GM23338 (cell line): ENCODE results near the gene GFOD1. TPM values are rescaled to one million over a fixed set of nuclear protein-coding genes. Genes with fewer than 3 reads are reported as not detected.

Source experiments
- ATAC-seq: fragments of 200-7000 bp; cut with Tn5 transposase; 3 replicates; pipeline ENCODE4 v1.9.1; 2020
- DNase-seq: peaks from one replicate; pipeline ENCODE4 v3.0.0-alpha.2; 2015; ENCODE audit warnings: low spot score
- H2AFZ ChIP-seq: fragments of 200-600 bp; sonication (generic); 2 replicates; pipeline ENCODE4 v1.8.0; 2016; ENCODE audit warnings: antibody characterized with exemption, mild to moderate bottlenecking, moderate library complexity
- H3F3A ChIP-seq: fragments of 200-600 bp; sonication (generic); replicated peaks from 2 replicates; pipeline ENCODE4 v1.8.0; 2017; ENCODE audit warnings: antibody characterized with exemption, mixed run types, low read depth
- H3K27ac ChIP-seq: fragments of 200-600 bp; sonication (generic); 2 replicates; pipeline ENCODE4 v1.6.1; 2016; ENCODE audit warnings: low read depth
- H3K27me3 ChIP-seq: fragments of 200-600 bp; sonication (generic); 2 replicates; pipeline ENCODE4 v1.8.0; 2016; ENCODE audit warnings: mild to moderate bottlenecking, mixed run types, moderate library complexity; ENCODE audit not compliant: insufficient read depth
- H3K36me3 ChIP-seq: fragments of 200-600 bp; sonication (generic); 2 replicates; pipeline ENCODE4 v1.8.0; 2016; ENCODE audit warnings: mild to moderate bottlenecking; ENCODE audit not compliant: insufficient read depth
- H3K4me1 ChIP-seq: fragments of 200-600 bp; sonication (generic); 2 replicates; pipeline ENCODE4 v1.8.0; 2016; ENCODE audit warnings: mild to moderate bottlenecking, moderate library complexity; ENCODE audit not compliant: insufficient read depth
- H3K4me2 ChIP-seq: fragments of 200-600 bp; sonication (generic); 2 replicates; pipeline ENCODE4 v1.7.1; 2017; ENCODE audit warnings: mixed run types
- H3K4me3 ChIP-seq: fragments of 200-600 bp; sonication (generic); 2 replicates; pipeline ENCODE4 v1.6.1; 2016; ENCODE audit warnings: mixed run types
- H3K79me2 ChIP-seq: fragments of 200-600 bp; sonication (generic); replicated peaks from 2 replicates; pipeline ENCODE4 v1.8.0; 2017; ENCODE audit warnings: mild to moderate bottlenecking; ENCODE audit not compliant: insufficient read depth
- H3K9me2 ChIP-seq: fragments of 200-600 bp; sonication (generic); 2 replicates; pipeline ENCODE4 v1.8.0; 2017; ENCODE audit not compliant: insufficient read depth
- H4K20me1 ChIP-seq: fragments of 200-600 bp; sonication (generic); replicated peaks from 2 replicates; pipeline ENCODE4 v1.8.0; 2017; ENCODE audit warnings: mild to moderate bottlenecking; ENCODE audit not compliant: insufficient read depth
- H3K27ac Mint-ChIP-seq: 2 replicates; pipeline ENCODE4 v1.8.0; 2020; ENCODE audit warnings: inconsistent platforms, mild to moderate bottlenecking, moderate library complexity, mixed read lengths
- H3K27me3 Mint-ChIP-seq: 3 replicates; pipeline ENCODE4 v1.8.0; 2022; ENCODE audit warnings: low read depth, mild to moderate bottlenecking, moderate library complexity, mixed read lengths, inconsistent platforms; ENCODE audit not compliant: insufficient read depth, poor library complexity
- H3K36me3 Mint-ChIP-seq: 3 replicates; pipeline ENCODE4 v1.8.0; 2021; ENCODE audit warnings: low read depth, mild to moderate bottlenecking, inconsistent platforms, moderate library complexity, mixed read lengths
- H3K4me1 Mint-ChIP-seq: 3 replicates; pipeline ENCODE4 v1.8.0; 2020; ENCODE audit warnings: mild to moderate bottlenecking, inconsistent platforms, mixed read lengths
- H3K4me3 Mint-ChIP-seq: 3 replicates; pipeline ENCODE4 v1.8.0; 2021; ENCODE audit warnings: moderate library complexity, mild to moderate bottlenecking, inconsistent platforms, mixed read lengths
- H3K9me3 Mint-ChIP-seq: 3 replicates; pipeline ENCODE4 v1.8.0; 2020; ENCODE audit warnings: moderate library complexity, mild to moderate bottlenecking, inconsistent platforms, mixed read lengths
- CREB1 ChIP-seq: fragments of 250-450 bp; sonication (Bioruptor Pico); IDR thresholded peaks from 2 replicates; pipeline ENCODE4 v1.5.0; 2020; ENCODE audit warnings: low read depth, mild to moderate bottlenecking, moderate library complexity
- EZH2 ChIP-seq: fragments of 200-600 bp; sonication (generic); IDR thresholded peaks from one replicate; pipeline ENCODE4 v1.8.0; 2017; ENCODE audit warnings: antibody characterized with exemption, mild to moderate bottlenecking, low read depth; ENCODE audit not compliant: unreplicated experiment
- EZH2phosphoT487 ChIP-seq: fragments of 200-600 bp; sonication (generic); IDR thresholded peaks from one replicate; pipeline ENCODE4 v1.8.1; 2018; ENCODE audit warnings: antibody characterized with exemption; ENCODE audit not compliant: unreplicated experiment
- JUNB ChIP-seq: IDR thresholded peaks from one replicate; pipeline ENCODE4 v1.6.1; 2016; ENCODE audit warnings: antibody characterized with exemption; ENCODE audit not compliant: unreplicated experiment
- NANOG ChIP-seq: IDR thresholded peaks from 2 replicates; pipeline ENCODE4 v1.6.1; 2016; ENCODE audit warnings: antibody characterized with exemption, borderline replicate concordance
- POLR2AphosphoS5 ChIP-seq: IDR thresholded peaks from 2 replicates; pipeline ENCODE4 v1.6.1; 2016; ENCODE audit warnings: antibody characterized with exemption, low read depth
- STAT1 ChIP-seq: IDR thresholded peaks from one replicate; pipeline ENCODE4 v1.6.1; 2016; ENCODE audit warnings: antibody characterized with exemption; ENCODE audit not compliant: unreplicated experiment
- ZNF114 ChIP-seq: fragments of 250-450 bp; sonication (Bioruptor Pico); IDR thresholded peaks from 2 replicates; pipeline ENCODE4 v1.5.0; 2020; ENCODE audit warnings: mild to moderate bottlenecking, moderate library complexity
- ZNF331 ChIP-seq: fragments of 250-450 bp; sonication (Bioruptor Pico); IDR thresholded peaks from 2 replicates; pipeline ENCODE4 v1.5.0; 2020; ENCODE audit warnings: low read depth, mild to moderate bottlenecking, moderate library complexity
- polyA plus RNA-seq: library from polyadenylated mRNA; unstranded; fragments of >200 nt; fragmentation: Nextera tagmentation; extraction: Ambion mirVana; gene quantifications from 2 replicates; pipeline ENCODE4 v1.2.1, GENCODE V29; 2016
- total RNA-seq: library from RNA; depleted of rRNA; stranded (reverse); fragments of >200 nt; shearing (Covaris generic); gene quantifications from 2 replicates; pipeline ENCODE4 v1.2.3, GENCODE V29; 2014
- TF ChIP-seq, protein P1 (sequence below): IDR thresholded peaks from 2 replicates; pipeline ENCODE4 v1.6.1; 2016; ENCODE audit warnings: antibody characterized with exemption
- TF ChIP-seq, protein P2 (sequence below): IDR thresholded peaks from one replicate; pipeline ENCODE4 v1.6.1; 2018; ENCODE audit warnings: antibody characterized with exemption; ENCODE audit not compliant: unreplicated experiment
- TF ChIP-seq, protein P3 (sequence below): fragments of 250-450 bp; sonication (Bioruptor Pico); IDR thresholded peaks from 2 replicates; pipeline ENCODE4 v1.5.0; 2020; ENCODE audit warnings: mild to moderate bottlenecking, moderate library complexity
- TF ChIP-seq, protein P4 (sequence below), 2 experiments: fragments of 200-600 bp in 1 of 2; sonication (generic) in 1 of 2; conservative IDR thresholded peaks; 2 replicates each; pipeline versions ENCODE4 v1.5.1 to v1.6.1; 2016 to 2017; ENCODE audit warnings: antibody characterized with exemption in 2 of 2, low read depth in 2 of 2, mild to moderate bottlenecking in 2 of 2, moderate library complexity in 1 of 2

GFOD1 gene
- total and polyA plus RNA-seq, 2 experiments from 2014 or later: 4.9 to 12.8 TPM

DNA sequence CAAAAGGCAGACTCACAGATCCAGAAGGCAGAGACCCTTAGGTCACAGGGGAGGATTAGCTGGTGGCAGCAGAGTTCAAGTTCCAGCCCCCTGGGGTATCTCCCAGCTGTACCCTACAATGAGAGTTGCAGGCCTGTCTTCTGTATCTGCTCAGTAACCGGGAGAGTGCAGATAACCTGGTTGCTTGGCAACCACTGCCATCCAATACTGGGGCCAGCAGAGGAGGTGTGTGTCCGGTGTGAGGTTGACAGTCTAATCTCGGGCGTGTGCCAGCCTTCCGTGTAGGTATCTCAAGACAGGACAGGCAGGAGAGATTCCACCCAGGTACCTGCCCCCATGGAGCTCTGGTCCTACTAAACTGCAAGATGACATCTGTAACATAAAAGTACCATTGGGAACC, 102.4 kb downstream of the GFOD1 start:
- no peak overlapping the region for H3K27ac ChIP-seq
- no peak for ATAC-seq
- H3K36me3 Mint-ChIP-seq: peaks cover 6% of the 10 kb centered on the region; the same call in 2 of the 3 replicates

More for the DNA sequence above, 102.4 kb downstream of the GFOD1 start:
- Histone ChIP-seq H3K36me3 (no peaks in the 10 kb centered on the region), H4K20me1 (no peaks in the 10 kb centered on the region), H3K79me2 (0 out of 2 replicates have a peak, but pooled peaks cover 5% of the 10 kb centered on the region), H3K4me2 (no peak overlapping the region), H3K4me1 (peaks cover 11% of the 10 kb centered on the region), H3K4me3 (no peak overlapping the region), H3K27me3 (no peaks in the 10 kb centered on the region), H3F3A (no peaks in the 10 kb centered on the region), H2AFZ (no peak overlapping the region), H3K9me2 (no peaks in the 10 kb centered on the region)
- no peak for TF ChIP-seq ZNF331 (CRISPR knock-in tag)
- TF ChIP-seq, protein P1, sequence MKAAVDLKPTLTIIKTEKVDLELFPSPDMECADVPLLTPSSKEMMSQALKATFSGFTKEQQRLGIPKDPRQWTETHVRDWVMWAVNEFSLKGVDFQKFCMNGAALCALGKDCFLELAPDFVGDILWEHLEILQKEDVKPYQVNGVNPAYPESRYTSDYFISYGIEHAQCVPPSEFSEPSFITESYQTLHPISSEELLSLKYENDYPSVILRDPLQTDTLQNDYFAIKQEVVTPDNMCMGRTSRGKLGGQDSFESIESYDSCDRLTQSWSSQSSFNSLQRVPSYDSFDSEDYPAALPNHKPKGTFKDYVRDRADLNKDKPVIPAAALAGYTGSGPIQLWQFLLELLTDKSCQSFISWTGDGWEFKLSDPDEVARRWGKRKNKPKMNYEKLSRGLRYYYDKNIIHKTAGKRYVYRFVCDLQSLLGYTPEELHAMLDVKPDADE: no peak
- no peak for TF ChIP-seq POLR2AphosphoS5
- TF ChIP-seq ZNF114 (CRISPR knock-in tag): no peak
- no peak for TF ChIP-seq EZH2phosphoT487
- TF ChIP-seq, protein P2, sequence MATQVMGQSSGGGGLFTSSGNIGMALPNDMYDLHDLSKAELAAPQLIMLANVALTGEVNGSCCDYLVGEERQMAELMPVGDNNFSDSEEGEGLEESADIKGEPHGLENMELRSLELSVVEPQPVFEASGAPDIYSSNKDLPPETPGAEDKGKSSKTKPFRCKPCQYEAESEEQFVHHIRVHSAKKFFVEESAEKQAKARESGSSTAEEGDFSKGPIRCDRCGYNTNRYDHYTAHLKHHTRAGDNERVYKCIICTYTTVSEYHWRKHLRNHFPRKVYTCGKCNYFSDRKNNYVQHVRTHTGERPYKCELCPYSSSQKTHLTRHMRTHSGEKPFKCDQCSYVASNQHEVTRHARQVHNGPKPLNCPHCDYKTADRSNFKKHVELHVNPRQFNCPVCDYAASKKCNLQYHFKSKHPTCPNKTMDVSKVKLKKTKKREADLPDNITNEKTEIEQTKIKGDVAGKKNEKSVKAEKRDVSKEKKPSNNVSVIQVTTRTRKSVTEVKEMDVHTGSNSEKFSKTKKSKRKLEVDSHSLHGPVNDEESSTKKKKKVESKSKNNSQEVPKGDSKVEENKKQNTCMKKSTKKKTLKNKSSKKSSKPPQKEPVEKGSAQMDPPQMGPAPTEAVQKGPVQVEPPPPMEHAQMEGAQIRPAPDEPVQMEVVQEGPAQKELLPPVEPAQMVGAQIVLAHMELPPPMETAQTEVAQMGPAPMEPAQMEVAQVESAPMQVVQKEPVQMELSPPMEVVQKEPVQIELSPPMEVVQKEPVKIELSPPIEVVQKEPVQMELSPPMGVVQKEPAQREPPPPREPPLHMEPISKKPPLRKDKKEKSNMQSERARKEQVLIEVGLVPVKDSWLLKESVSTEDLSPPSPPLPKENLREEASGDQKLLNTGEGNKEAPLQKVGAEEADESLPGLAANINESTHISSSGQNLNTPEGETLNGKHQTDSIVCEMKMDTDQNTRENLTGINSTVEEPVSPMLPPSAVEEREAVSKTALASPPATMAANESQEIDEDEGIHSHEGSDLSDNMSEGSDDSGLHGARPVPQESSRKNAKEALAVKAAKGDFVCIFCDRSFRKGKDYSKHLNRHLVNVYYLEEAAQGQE: no peak
- no peak for TF ChIP-seq EZH2
- TF ChIP-seq, protein P3, sequence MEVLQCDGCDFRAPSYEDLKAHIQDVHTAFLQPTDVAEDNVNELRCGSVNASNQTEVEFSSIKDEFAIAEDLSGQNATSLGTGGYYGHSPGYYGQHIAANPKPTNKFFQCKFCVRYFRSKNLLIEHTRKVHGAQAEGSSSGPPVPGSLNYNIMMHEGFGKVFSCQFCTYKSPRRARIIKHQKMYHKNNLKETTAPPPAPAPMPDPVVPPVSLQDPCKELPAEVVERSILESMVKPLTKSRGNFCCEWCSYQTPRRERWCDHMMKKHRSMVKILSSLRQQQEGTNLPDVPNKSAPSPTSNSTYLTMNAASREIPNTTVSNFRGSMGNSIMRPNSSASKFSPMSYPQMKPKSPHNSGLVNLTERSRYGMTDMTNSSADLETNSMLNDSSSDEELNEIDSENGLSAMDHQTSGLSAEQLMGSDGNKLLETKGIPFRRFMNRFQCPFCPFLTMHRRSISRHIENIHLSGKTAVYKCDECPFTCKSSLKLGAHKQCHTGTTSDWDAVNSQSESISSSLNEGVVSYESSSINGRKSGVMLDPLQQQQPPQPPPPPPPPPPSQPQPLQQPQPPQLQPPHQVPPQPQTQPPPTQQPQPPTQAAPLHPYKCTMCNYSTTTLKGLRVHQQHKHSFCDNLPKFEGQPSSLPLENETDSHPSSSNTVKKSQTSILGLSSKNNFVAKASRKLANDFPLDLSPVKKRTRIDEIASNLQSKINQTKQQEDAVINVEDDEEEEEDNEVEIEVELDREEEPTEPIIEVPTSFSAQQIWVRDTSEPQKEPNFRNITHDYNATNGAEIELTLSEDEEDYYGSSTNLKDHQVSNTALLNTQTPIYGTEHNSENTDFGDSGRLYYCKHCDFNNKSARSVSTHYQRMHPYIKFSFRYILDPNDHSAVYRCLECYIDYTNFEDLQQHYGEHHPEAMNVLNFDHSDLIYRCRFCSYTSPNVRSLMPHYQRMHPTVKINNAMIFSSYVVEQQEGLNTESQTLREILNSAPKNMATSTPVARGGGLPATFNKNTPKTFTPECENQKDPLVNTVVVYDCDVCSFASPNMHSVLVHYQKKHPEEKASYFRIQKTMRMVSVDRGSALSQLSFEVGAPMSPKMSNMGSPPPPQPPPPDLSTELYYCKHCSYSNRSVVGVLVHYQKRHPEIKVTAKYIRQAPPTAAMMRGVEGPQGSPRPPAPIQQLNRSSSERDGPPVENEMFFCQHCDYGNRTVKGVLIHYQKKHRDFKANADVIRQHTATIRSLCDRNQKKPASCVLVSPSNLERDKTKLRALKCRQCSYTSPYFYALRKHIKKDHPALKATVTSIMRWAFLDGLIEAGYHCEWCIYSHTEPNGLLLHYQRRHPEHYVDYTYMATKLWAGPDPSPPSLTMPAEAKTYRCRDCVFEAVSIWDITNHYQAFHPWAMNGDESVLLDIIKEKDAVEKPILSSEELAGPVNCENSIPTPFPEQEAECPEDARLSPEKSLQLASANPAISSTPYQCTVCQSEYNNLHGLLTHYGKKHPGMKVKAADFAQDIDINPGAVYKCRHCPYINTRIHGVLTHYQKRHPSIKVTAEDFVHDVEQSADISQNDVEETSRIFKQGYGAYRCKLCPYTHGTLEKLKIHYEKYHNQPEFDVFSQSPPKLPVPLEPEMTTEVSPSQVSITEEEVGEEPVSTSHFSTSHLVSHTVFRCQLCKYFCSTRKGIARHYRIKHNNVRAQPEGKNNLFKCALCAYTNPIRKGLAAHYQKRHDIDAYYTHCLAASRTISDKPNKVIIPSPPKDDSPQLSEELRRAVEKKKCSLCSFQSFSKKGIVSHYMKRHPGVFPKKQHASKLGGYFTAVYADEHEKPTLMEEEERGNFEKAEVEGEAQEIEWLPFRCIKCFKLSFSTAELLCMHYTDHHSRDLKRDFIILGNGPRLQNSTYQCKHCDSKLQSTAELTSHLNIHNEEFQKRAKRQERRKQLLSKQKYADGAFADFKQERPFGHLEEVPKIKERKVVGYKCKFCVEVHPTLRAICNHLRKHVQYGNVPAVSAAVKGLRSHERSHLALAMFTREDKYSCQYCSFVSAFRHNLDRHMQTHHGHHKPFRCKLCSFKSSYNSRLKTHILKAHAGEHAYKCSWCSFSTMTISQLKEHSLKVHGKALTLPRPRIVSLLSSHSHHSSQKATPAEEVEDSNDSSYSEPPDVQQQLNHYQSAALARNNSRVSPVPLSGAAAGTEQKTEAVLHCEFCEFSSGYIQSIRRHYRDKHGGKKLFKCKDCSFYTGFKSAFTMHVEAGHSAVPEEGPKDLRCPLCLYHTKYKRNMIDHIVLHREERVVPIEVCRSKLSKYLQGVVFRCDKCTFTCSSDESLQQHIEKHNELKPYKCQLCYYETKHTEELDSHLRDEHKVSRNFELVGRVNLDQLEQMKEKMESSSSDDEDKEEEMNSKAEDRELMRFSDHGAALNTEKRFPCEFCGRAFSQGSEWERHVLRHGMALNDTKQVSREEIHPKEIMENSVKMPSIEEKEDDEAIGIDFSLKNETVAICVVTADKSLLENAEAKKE (CRISPR knock-in tag): no peak
- TF ChIP-seq NANOG: no peak
- no peak for TF ChIP-seq JUNB
- TF ChIP-seq STAT1: no peak
- TF ChIP-seq, protein P4, sequence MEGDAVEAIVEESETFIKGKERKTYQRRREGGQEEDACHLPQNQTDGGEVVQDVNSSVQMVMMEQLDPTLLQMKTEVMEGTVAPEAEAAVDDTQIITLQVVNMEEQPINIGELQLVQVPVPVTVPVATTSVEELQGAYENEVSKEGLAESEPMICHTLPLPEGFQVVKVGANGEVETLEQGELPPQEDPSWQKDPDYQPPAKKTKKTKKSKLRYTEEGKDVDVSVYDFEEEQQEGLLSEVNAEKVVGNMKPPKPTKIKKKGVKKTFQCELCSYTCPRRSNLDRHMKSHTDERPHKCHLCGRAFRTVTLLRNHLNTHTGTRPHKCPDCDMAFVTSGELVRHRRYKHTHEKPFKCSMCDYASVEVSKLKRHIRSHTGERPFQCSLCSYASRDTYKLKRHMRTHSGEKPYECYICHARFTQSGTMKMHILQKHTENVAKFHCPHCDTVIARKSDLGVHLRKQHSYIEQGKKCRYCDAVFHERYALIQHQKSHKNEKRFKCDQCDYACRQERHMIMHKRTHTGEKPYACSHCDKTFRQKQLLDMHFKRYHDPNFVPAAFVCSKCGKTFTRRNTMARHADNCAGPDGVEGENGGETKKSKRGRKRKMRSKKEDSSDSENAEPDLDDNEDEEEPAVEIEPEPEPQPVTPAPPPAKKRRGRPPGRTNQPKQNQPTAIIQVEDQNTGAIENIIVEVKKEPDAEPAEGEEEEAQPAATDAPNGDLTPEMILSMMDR (conservative IDR thresholded peaks at IDR 0.05; ENCODE audit: low read depth in 2 of 2): no peak
- TF ChIP-seq CREB1 (CRISPR knock-in tag): no peak
- Mint-ChIP-seq H3K27ac (no peak overlapping the region), H3K9me3 (peaks cover 13% of the 10 kb centered on the region; the same call in 2 of the 3 replicates), H3K27me3 (no peaks in the 10 kb centered on the region), H3K4me3 (no peak overlapping the region), H3K4me1 (peaks cover 26% of the 10 kb centered on the region)
- no peak for DNase-seq
